Measurements from ENCODE around the gene NFKB2.

The NFKB2 gene

DNA sequence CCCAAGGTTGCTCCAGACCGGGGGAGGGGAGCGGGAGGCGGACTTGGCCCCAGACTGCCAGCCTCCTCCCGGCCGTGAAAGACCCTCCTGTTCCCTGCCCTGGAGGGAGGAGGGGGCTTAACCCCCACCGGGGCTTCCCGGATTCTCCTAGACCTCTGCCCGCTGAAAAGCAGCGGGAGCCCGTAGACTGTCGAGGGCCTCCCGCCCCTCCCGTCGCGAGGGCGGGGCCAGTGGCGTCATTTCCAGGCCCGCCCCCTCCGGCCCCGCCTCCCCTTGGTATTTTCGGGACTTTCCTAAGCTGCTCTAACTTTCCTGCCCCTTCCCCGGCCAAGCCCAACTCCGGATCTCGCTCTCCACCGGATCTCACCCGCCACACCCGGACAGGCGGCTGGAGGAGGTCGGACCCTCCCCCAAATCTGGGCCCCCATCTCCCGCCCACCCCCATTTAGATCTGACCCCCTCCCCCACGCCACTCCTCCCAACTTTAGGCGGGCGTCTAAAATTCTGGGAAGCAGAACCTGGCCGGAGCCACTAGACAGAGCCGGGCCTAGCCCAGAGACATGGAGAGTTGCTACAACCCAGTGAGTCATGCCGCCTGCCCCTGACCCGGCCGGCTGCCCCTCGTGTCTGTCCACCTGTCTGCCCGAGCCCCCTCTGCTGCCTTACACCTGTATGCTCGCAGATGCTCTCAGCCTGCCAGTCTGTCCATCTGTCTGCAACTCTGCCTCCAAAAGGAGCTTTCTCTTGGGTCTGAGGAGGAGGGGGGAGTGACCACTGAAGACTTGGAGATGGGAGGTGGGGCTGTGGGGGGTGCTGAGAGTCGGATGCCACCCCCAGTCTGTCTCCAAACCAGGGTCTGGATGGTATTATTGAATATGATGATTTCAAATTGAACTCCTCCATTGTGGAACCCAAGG lies at the start of gene NFKB2:
NFKB2 (plus strand) TSS at position 306 of the 917 bp plus-strand sequence; CDS start at position 561, 255 bp downstream.
- in situ Hi-C loops (cut with MboI; ENCODE audit: low sequenced_read_pairs) = no loop called here

DNA sequence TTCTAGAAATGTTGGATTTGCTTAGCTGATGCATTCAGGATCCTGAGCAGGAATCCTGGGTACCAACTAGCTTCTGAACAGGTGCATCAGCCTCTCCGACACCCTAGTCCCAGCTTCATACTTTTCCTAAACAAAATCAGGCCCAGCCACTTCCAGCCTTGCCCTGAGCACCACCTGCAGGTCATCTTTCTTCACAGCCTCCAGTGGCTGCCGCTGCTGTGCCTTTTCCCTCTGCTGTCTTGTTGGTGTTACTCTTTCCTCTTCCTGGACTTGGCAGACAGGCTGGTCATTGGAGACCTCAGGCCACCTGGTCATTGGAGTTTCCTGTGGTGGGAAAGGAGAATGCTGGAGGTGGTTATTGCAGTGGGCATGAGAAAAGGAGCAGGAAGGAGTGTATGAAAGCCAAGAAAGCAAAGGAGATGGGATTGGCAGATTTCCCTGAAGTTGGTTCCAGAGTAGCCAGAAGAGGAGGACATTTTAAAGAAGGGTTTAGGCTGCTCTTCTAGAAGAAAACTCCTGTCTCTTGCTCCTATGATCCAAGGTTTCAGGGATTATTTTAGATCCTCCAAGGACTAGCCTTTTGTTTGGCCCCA lies 48.2 kb upstream of the NFKB2 start:
- in situ Hi-C loops (cut with MboI; ENCODE audit: low sequenced_read_pairs) = no loop called here

GRCh38 chr10:102352066-102352715 lies 43.3 kb upstream of the NFKB2 start:
- in situ Hi-C loops (cut with MboI; ENCODE audit: low sequenced_read_pairs) = loop anchor here (10.0 kb wide), 1 partner anchor 127 kb away; the partner anchor contains the start of gene ELOVL3

DNA sequence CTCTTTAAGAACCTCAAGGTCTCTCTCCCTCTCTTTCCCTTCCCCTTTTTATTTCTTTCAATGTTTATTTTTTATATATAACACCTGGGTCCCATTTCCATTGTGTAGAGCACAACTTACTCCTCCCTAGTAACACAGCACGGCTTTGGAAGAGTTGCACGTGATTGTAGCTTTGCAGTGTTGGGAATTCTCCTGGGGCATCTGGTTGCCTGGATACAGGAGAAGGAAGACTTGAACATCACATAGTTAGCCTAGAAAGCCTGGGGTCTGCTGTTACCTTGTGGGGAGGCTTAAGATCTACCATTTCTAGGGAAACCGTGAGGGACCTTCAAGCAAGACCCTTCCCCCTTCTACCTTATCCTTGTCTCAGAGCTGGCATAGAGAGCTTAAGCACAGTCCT lies 41.1 kb upstream of the NFKB2 start:
- in situ Hi-C loops (cut with MboI; ENCODE audit: low sequenced_read_pairs) = loop anchor here (10.0 kb wide), 1 partner anchor 130 kb away; the partner anchor contains the start of gene ELOVL3

DNA sequence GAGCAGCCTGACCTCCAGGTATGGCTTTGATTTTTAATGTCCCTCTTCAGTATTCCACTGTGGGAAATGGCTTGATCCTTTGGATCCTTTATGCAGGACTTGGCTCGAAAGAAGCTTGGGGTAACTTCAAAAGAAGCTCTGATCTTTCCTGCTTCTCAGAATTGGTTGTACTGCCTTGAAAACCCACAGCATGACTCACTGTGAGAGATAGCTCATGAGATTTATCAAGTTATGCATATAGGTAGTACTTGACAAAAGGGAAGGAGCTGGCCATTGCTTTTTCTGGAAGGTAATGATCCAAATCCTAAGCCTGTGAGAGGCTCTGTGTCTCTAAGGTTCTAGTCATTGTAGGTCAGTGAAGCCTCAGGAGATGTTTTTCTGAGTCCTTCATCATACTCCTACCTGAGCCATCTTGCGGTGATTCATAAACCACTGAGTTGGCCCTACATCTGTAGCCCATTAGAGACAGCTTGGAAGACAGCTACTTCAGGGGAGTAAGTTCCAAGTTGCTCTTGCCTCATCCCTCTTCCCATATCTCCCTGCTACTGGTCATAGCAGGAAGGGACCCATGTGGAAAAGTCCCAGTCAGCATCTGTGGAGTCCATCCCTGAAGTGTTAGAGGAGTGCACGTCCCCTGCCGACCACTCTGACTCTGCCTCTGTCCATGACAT lies 36.7 kb upstream of the NFKB2 start:
- in situ Hi-C loops (cut with MboI; ENCODE audit: low sequenced_read_pairs) = loop anchor here (10.0 kb wide), 1 partner anchor 134 kb away; the partner anchor contains the start of gene ELOVL3

- in situ Hi-C loops (cut with MboI; ENCODE audit: low sequenced_read_pairs) = no loop called here
Measured at GRCh38 chr10:102367441-102367840, 28.1 kb upstream of the NFKB2 start.

DNA sequence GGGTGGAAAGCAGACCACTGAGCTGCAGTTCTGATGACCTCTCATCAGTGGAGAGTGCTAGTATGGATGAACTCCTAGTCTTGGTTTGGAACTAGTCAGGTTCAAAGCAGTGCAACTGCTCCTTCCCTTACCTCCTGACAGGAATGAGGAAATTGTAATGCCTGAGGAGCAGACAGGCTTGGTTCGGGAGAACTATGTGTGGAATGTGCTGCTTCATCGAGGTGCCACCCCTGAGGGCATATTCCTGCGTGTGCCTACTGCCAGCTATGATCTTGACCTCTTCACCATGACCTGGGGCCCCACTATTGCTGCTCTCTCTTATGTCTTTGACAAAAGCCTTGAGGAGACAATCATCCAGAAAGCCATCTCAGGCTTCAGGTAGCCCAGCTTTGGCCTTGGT lies 27.4 kb upstream of the NFKB2 start:
- in situ Hi-C loops (cut with MboI; ENCODE audit: low sequenced_read_pairs) = no loop called here

GRCh38 chr10:102371295-102371694 lies 24.2 kb upstream of the NFKB2 start:
- in situ Hi-C loops (cut with MboI; ENCODE audit: low sequenced_read_pairs) = no loop called here

DNA sequence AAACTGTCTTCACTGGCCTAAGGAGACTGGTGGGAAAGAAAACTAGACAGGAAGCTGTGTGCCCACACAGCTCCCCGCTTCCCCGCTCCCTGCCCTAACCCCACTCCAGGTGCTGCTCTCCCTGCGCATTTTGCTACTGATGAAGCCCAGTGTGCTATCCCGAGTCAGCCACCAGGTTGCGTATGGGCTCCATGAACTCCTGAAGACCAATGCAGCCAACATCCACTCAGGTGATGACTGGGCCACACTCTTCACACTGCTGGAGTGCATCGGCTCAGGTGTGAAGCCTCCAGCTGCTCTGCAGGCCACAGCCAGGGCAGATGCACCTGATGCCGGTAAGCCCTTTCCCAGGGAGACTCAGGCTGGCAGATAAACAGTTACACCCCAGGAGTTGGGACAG lies 20.3 kb upstream of the NFKB2 start:
- in situ Hi-C loops (cut with MboI; ENCODE audit: low sequenced_read_pairs) = no loop called here

GRCh38 chr10:102375867-102376266 lies 19.6 kb upstream of the NFKB2 start:
- in situ Hi-C loops (cut with MboI; ENCODE audit: low sequenced_read_pairs) = no loop called here

- in situ Hi-C loops (cut with MboI; ENCODE audit: low sequenced_read_pairs) = no loop called here
Measured at GRCh38 chr10:102376901-102377300, 18.6 kb upstream of the NFKB2 start.

DNA sequence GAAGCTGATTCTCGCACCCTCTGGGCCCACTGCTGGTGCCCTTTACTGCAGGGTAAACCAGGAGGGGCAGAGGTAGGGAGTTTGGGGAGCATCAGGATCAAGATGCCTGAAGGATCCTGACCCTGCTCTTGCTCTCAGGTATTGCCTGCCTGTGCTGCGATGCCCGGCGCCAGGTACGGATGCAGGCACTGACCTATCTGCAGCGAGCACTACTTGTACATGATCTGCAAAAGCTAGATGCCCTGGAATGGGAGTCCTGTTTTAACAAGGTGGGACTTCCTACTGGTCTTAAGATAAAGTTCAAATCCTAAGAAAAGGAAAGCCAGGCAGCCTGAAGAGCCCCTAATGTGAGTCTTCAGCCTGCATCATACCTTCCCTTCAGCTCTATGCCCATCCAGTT lies 16.1 kb upstream of the NFKB2 start:
- in situ Hi-C loops (cut with MboI; ENCODE audit: low sequenced_read_pairs) = no loop called here

DNA sequence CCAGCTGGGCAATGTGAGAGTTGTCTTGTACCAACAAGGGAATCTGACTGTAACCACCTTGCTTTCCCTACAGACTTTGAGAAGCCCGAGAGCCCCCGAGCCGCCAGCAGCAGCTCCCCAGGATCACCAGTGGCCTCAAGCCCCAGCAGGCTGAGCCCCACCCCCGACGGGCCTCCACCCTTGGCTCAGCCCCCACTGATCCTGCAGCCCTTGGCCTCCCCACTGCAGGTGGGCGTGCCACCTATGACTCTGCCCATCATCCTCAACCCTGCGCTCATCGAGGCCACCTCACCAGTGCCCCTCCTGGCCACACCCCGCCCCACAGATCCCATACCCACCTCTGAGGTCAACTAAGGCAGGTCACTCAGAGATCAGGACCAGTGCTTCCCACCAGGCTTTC lies 13.5 kb upstream of the NFKB2 start:
- in situ Hi-C loops (cut with MboI; ENCODE audit: low sequenced_read_pairs) = no loop called here

- in situ Hi-C loops (cut with MboI; ENCODE audit: low sequenced_read_pairs) = no loop called here
Measured at GRCh38 chr10:102382871-102383270, 12.6 kb upstream of the NFKB2 start.

DNA sequence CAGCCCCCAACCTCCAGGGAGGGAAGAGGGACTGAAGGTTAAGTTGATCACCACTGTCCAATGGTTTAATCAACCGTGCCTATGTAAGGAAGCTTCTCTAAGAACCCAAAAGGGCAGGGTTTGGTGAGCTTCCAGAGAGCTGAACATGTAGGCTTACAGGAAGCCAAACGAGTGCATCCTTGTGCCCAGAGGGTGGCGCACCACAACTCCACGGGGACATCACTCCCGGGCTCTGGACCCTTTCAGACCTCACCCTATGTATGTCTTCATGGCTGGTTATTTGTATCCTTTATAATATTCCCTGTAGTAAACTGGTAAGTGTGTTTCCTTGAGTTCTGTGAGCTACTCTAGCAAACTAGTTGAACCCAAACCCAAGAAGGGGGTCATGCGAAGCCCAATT lies 11.5 kb upstream of the NFKB2 start:
- in situ Hi-C loops (cut with MboI; ENCODE audit: low sequenced_read_pairs) = no loop called here

DNA sequence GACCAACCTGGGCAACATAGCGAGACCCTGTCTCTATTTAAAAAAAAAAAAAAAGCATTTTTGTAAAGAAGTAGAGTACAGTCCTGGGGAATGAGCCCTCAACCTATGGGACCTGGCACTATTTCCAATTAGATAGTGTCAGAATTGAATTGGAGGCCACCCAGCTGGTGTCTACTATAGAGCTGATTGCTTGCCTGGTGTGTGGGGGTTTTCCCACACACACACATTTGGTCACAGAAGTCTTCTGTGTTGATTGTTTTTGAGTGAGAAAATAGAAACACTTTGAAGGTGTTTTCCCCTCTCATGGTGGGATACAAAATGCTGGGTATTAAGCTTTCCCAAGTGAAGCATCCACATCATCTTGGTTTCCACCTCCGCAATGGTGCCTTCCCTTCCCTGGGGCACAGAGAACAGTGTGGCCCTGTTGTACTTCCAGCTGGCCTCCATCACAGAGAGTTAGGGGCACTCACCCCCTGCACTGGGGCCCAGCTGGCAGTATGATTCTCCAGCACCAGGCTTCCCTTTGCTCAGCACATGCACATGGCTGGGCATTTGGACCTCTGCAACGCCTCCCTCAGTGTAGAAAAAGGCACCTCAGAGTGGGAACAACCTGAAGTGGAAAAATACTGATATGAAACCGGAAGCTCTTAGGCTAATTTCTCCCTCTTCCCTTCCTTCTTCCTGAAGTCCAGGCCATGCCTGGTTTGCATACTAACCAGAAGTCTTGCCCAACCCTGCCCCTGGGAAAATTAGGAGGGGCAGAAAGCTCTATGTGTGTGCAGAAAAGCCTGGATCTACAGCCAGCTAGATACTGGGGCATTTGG lies 10.7 kb upstream of the NFKB2 start:
- in situ Hi-C loops (cut with MboI; ENCODE audit: low sequenced_read_pairs) = no loop called here

DNA sequence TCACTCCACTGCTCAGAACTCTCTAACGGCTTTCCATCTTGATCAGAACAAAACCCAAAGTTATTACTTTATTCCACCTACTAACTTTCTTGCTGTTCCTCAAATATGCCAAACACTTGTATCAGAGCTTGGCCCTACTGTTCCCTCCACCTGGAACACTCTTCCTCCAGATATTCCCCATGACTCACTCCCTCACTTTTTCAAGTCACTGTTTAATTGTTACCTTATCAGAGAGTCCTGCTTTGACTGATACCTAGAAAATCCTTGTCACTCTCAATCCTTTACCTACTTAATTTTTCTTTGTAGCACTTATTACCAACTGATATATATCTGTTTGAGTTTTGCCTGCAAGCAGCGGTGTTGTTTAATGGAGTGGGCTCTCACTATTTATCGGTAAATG lies 5.6 kb upstream of the NFKB2 start:
- in situ Hi-C loops (cut with MboI; ENCODE audit: low sequenced_read_pairs) = no loop called here

- in situ Hi-C loops (cut with MboI; ENCODE audit: low sequenced_read_pairs) = no loop called here
Measured at GRCh38 chr10:102392306-102392705, 3.2 kb upstream of the NFKB2 start.

- in situ Hi-C loops (cut with MboI; ENCODE audit: low sequenced_read_pairs) = no loop called here
Measured at GRCh38 chr10:102393411-102394078, 2.0 kb upstream of the NFKB2 start.

Data from HL-60/S4 treated with phorbol 12-myristate 13-acetate at 8.2 ng/mL for 4 days and 3 days (cell line).